ENCODE data around the gene BCOR.

Gene BCOR

DNA sequence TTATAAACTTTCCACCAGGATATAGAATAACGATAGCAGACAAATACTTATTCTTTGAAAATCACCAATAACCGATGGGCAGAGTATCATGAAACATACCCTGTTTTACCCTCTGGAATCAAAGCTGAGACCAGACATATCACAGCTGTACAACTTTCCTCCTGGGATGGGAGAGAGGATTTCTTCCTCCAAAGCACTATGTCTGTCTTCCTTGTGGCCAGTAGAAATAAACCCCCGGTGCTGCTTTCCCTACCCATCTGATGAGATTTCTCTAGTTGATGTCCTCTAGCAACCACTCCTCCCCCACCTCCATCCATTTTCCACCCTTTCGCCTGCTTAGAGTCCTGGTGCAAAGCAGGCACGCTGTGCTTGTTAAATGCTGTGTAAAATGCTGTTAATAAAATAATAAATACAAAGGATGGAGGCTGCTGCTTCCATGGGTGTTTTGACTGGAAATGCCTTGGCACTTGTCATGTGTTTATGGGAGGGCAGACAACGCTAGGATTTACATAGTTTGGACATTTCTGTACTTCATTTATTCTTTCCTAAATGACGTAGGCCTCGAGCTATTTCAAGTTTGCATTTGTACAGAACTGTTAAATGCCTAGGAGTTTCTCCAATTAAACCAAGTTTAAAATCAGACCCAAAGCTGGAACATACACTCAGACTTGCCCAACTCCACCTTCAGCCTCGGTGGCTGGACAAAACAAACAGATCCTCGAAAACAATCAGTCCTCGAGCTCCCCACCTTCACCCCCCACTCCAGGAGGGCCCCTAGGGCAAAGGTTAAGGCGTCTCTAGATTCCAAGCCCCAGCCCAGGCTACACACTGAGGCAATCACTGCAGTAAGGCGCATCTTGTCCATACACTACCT is 10.1 kb downstream of the BCOR start:
- H3K9ac ChIP-seq (ENCODE audit: low read length): no peak overlapping the region

GRCh38 chrX:40086569-40087335 is 11.0 kb downstream of the BCOR start:
- Histone ChIP-seq H3K36me3 (ENCODE audit: insufficient read depth, low read length) (no peaks in the 10 kb centered on the region), H3K9ac (ENCODE audit: low read length) (no peak overlapping the region), H3K4me1 (ENCODE audit: insufficient read depth, low read length) (peaks cover 72% of the 10 kb centered on the region), H3K9me3 (ENCODE audit: low read length) (no peaks in the 10 kb centered on the region), H3K27ac (ENCODE audit: low read depth, low read length) (peak overlapping the region; percentile 66), H3K27me3 (ENCODE audit: control insufficient read depth in 1 of 2, insufficient read depth in 2 of 2, low read length in 2 of 2) (peaks cover 6 to 32% of the 10 kb centered on the region in 2 donors), H3K4me3 (ENCODE audit: low read depth in 1 of 2, low read length in 2 of 2) (peak overlapping the region in 1 of 2 donors; percentile 43)

More for the DNA sequence above, 10.1 kb downstream of the BCOR start:
- Histone ChIP-seq H3K27ac (ENCODE audit: low read depth, low read length) (peak overlapping the region; percentile 66), H3K4me3 (ENCODE audit: low read depth in 1 of 2, low read length in 2 of 2) (no peak overlapping the region), H3K27me3 (ENCODE audit: control insufficient read depth in 1 of 2, insufficient read depth in 2 of 2, low read length in 2 of 2) (peaks cover 6 to 36% of the 10 kb centered on the region in 2 donors), H3K36me3 (ENCODE audit: insufficient read depth, low read length) (no peaks in the 10 kb centered on the region), H3K4me1 (ENCODE audit: insufficient read depth, low read length) (peaks cover 63% of the 10 kb centered on the region), H3K9me3 (ENCODE audit: low read length) (no peaks in the 10 kb centered on the region)

DNA sequence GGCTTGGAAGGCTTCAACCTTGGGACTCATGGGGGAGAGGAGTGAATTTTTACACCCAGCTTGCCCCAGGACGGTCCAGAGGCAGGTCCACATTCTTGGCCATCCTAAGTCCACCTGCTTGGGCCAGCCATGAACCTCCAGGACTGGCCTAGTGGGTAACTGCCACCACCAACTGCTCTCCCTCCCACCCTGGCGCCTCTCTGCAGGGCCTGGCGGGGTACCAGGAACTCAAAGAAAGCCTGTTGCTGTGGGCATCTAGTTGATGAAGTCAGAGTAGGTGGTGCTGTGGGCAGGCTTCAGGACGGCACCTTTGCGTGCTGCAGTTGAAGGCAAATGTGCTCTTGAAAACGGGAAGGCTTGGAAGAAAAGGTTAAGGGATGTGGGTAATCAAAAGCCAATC is 12.0 kb downstream of the BCOR start:
- Histone ChIP-seq H3K36me3 (ENCODE audit: insufficient read depth, low read length) (no peaks in the 10 kb centered on the region), H3K9me3 (ENCODE audit: low read length) (no peaks in the 10 kb centered on the region), H3K9ac (ENCODE audit: low read length) (no peak overlapping the region), H3K4me1 (ENCODE audit: insufficient read depth, low read length) (peaks cover 78% of the 10 kb centered on the region), H3K4me3 (ENCODE audit: low read depth in 1 of 2, low read length in 2 of 2) (no peak overlapping the region), H3K27ac (ENCODE audit: low read depth, low read length) (peak overlapping the region; percentile 67), H3K27me3 (ENCODE audit: control insufficient read depth in 1 of 2, insufficient read depth in 2 of 2, low read length in 2 of 2) (peaks cover under 1 to 25% of the 10 kb centered on the region in 2 donors)

- Histone ChIP-seq H3K4me1 (ENCODE audit: insufficient read depth, low read length) (peaks cover 77% of the 10 kb centered on the region), H3K9ac (ENCODE audit: low read length) (no peak overlapping the region), H3K27ac (ENCODE audit: low read depth, low read length) (no peak overlapping the region), H3K36me3 (ENCODE audit: insufficient read depth, low read length) (no peaks in the 10 kb centered on the region), H3K4me3 (ENCODE audit: low read depth in 1 of 2, low read length in 2 of 2) (no peak overlapping the region), H3K27me3 (ENCODE audit: control insufficient read depth in 1 of 2, insufficient read depth in 2 of 2, low read length in 2 of 2) (peaks cover 0 to 19% of the 10 kb centered on the region in 2 donors), H3K9me3 (ENCODE audit: low read length) (no peaks in the 10 kb centered on the region)
These were observed 12.6 kb downstream of the BCOR start for GRCh38 chrX:40085102-40085551.

DNA sequence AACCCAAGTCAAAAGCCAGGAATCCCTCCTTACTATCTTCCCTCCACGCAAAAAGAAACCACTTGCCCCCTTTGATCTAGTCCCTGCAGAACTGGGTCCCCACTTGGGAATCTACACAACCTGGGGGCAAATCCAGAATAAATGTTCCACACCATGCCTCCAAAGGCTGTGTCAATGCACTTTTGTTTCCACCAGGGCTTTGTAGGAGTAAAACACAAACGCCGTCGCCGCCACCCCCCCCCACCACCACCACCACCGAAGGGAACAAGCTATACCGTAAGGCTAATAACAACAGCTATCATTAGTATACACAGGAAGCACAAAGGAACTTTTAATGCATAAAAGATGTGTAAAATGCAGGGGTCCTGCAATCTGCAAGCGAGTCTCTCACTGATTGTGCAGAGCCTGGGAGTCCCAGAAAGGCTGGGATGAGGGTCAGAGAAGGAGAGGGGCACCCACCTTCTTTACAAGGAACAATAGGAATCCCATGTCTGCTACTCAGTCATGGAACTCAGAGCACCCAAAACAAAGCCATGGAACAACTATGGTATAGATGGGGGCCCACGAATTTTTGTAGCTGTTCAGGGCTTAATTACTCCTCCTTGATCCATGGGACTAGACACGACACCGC is 13.2 kb downstream of the BCOR start:
- H3K4me3 ChIP-seq (ENCODE audit: low read depth in 1 of 2, low read length in 2 of 2): no peak overlapping the region
- H3K36me3 ChIP-seq (ENCODE audit: insufficient read depth, low read length): no peaks in the 10 kb centered on the region
- H3K9ac ChIP-seq (ENCODE audit: low read length): no peak overlapping the region
- H3K4me1 ChIP-seq (ENCODE audit: insufficient read depth, low read length): peaks cover 77% of the 10 kb centered on the region
- H3K27ac ChIP-seq (ENCODE audit: low read depth, low read length): no peak overlapping the region
- H3K9me3 ChIP-seq (ENCODE audit: low read length): no peaks in the 10 kb centered on the region
- peaks cover 0 to 13% of the 10 kb centered on the region in 2 donors for H3K27me3 ChIP-seq (ENCODE audit: control insufficient read depth in 1 of 2, insufficient read depth in 2 of 2, low read length in 2 of 2)

GRCh38 chrX:40083979-40084359 is 13.8 kb downstream of the BCOR start:
- Histone ChIP-seq H3K4me3 (ENCODE audit: low read depth in 1 of 2, low read length in 2 of 2) (peak overlapping the region; percentile 10 to 35), H3K27me3 (ENCODE audit: control insufficient read depth in 1 of 2, insufficient read depth in 2 of 2, low read length in 2 of 2) (peaks cover 0 to 13% of the 10 kb centered on the region in 2 donors), H3K9ac (ENCODE audit: low read length) (no peak overlapping the region), H3K4me1 (ENCODE audit: insufficient read depth, low read length) (peaks cover 75% of the 10 kb centered on the region), H3K36me3 (ENCODE audit: insufficient read depth, low read length) (no peaks in the 10 kb centered on the region), H3K9me3 (ENCODE audit: low read length) (no peaks in the 10 kb centered on the region), H3K27ac (ENCODE audit: low read depth, low read length) (no peak overlapping the region)

DNA sequence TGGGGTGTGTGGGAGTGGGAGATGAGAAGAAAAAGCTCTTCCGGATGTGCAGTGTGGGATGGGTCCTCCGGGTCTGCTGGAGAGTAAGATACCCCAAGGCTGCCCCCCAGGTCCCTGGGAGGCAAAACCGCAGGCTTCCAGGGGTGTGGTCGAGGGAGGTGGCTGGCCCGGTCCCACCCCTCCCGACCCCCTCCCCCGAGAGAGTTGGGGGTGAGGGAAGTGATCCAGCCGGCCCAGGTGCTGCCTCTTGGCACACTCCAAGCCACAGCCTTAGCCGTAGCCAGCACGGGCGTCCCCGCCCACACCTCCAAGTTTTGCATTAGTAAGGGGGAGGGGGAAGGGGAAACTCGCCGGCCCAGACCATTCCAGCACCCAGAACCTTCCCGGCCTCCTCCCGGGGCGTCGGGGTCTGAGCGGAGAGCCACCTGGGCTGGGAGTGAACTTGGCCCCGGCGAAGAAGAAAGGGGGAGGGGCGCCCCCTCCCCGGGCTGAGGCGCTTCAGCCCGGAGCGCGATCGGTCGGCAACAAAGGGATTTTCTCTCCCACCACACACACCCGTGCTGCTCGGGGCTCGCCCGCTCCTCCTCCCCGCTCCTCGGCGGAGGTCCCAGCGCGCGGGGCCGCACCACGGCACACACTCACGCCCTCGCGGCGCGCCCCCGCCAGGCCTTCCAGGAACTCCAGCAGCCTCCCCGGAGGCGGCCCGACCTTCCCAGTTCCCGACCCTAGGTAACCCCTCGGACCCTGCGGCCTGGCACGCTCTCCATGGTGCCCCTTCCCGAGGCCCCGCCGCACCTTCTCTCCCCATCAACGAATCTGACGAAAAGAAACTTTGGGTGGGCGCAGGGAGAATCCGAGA is 14.4 kb downstream of the BCOR start:
- Histone ChIP-seq H3K9ac (ENCODE audit: low read length) (no peak overlapping the region), H3K4me3 (ENCODE audit: low read depth in 1 of 2, low read length in 2 of 2) (peak overlapping the region; percentile 17 to 35), H3K36me3 (ENCODE audit: insufficient read depth, low read length) (no peaks in the 10 kb centered on the region), H3K4me1 (ENCODE audit: insufficient read depth, low read length) (peaks cover 68% of the 10 kb centered on the region), H3K27me3 (ENCODE audit: control insufficient read depth in 1 of 2, insufficient read depth in 2 of 2, low read length in 2 of 2) (peaks cover 0 to 13% of the 10 kb centered on the region in 2 donors), H3K9me3 (ENCODE audit: low read length) (no peaks in the 10 kb centered on the region), H3K27ac (ENCODE audit: low read depth, low read length) (peak overlapping the region; percentile 41)

- peaks cover 61% of the 10 kb centered on the region for H3K4me1 ChIP-seq (ENCODE audit: insufficient read depth, low read length)
- H3K27me3 ChIP-seq (ENCODE audit: control insufficient read depth in 1 of 2, insufficient read depth in 2 of 2, low read length in 2 of 2): peaks cover 0 to 13% of the 10 kb centered on the region in 2 donors
- no peak overlapping the region for H3K27ac ChIP-seq (ENCODE audit: low read depth, low read length)
- peak overlapping the region in 1 of 2 donors; percentile 35 for H3K4me3 ChIP-seq (ENCODE audit: low read depth in 1 of 2, low read length in 2 of 2)
- no peaks in the 10 kb centered on the region for H3K9me3 ChIP-seq (ENCODE audit: low read length)
- no peaks in the 10 kb centered on the region for H3K36me3 ChIP-seq (ENCODE audit: insufficient read depth, low read length)
- H3K9ac ChIP-seq (ENCODE audit: low read length): no peak overlapping the region
These were observed 15.2 kb downstream of the BCOR start for GRCh38 chrX:40082447-40083119.

DNA sequence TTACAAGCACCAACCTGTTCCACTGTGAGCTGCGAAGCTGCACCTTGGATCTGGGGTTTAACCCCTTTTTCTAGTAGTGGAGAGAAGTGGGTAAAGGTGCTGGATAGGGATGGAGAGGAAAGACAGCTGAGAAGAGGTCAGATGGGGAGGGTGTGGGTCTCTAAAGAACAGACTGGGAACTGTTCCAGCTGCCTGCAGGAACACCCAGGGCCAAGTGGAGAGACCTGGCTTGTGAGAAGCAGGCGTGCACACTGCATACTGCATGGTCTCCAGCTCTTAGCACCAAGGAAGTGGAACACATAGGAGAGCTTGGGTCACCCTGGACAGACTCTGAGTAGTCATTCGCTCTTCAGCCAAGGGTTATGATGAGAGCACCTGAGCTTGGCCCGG is 16.1 kb downstream of the BCOR start:
- Histone ChIP-seq H3K9ac (ENCODE audit: low read length) (no peak overlapping the region), H3K9me3 (ENCODE audit: low read length) (no peaks in the 10 kb centered on the region), H3K4me3 (ENCODE audit: low read depth in 1 of 2, low read length in 2 of 2) (no peak overlapping the region), H3K36me3 (ENCODE audit: insufficient read depth, low read length) (no peaks in the 10 kb centered on the region), H3K4me1 (ENCODE audit: insufficient read depth, low read length) (peaks cover 58% of the 10 kb centered on the region), H3K27me3 (ENCODE audit: control insufficient read depth in 1 of 2, insufficient read depth in 2 of 2, low read length in 2 of 2) (peaks cover 0 to 13% of the 10 kb centered on the region in 2 donors), H3K27ac (ENCODE audit: low read depth, low read length) (peak overlapping the region; percentile 14)

- H3K27me3 ChIP-seq (ENCODE audit: control insufficient read depth in 1 of 2, insufficient read depth in 2 of 2, low read length in 2 of 2): peaks cover 0 to 13% of the 10 kb centered on the region in 2 donors
- H3K9me3 ChIP-seq (ENCODE audit: low read length): no peaks in the 10 kb centered on the region
These were observed 16.7 kb downstream of the BCOR start for GRCh38 chrX:40080894-40081678.

More at GRCh38 chrX:40080894-40081678, 16.7 kb downstream of the BCOR start:
- no peak overlapping the region for H3K27ac ChIP-seq (ENCODE audit: low read depth, low read length)
- H3K9ac ChIP-seq (ENCODE audit: low read length): no peak overlapping the region
- peaks cover 58% of the 10 kb centered on the region for H3K4me1 ChIP-seq (ENCODE audit: insufficient read depth, low read length)
- no peak overlapping the region for H3K4me3 ChIP-seq (ENCODE audit: low read depth in 1 of 2, low read length in 2 of 2)
- no peaks in the 10 kb centered on the region for H3K36me3 ChIP-seq (ENCODE audit: insufficient read depth, low read length)

All from muscle layer of colon (tissue), 2 donors.